ENCODE data around the gene TSSK1B. TPM values are rescaled to one million over a fixed set of nuclear protein-coding genes. Genes with fewer than 3 reads are reported as not detected.
"Not testable (repeated sequence)": the region's sequence is repeated elsewhere in the genome, so short reads cannot be mapped to it uniquely, and the experiment has no call there.

Gene TSSK1B
- total and polyA plus RNA-seq, 7 donors: not detected

- intact Hi-C loops (cut with DNase I): no loop called here
These were observed 28.2 kb upstream of the TSSK1B start for GRCh38 chr5:113463032-113463431.

GRCh38 chr5:113457106-113457505, 22.3 kb upstream of the TSSK1B start:
- H3K4me1 ChIP-seq; H3K27me3 ChIP-seq (ENCODE audit: insufficient read depth in 3 of 3, low read length in 2 of 3); H3K27ac ChIP-seq; H3K9me3 ChIP-seq; ATAC-seq; DNase-seq; H3K36me3 ChIP-seq (ENCODE audit: insufficient read depth in 1 of 2, low read depth in 1 of 2); H3K4me3 ChIP-seq; intact Hi-C loops (cut with DNase I): not testable (repeated sequence)
- 92 to 95% (median 95%) methylated on average over 19 to 21 of the region's 21 CpGs for WGBS, 3 donors

More at GRCh38 chr5:113463032-113463431, 28.2 kb upstream of the TSSK1B start:
- no peaks in the 10 kb centered on the region for H3K36me3 ChIP-seq (ENCODE audit: insufficient read depth in 1 of 2, low read depth in 1 of 2)
- H3K27me3 ChIP-seq (ENCODE audit: insufficient read depth in 3 of 3, low read length in 2 of 3): no peaks in the 10 kb centered on the region
- TF ChIP-seq CTCF (IDR thresholded peaks at IDR 0.05): no peak
- H3K27ac ChIP-seq: no peak overlapping the region
- no peak overlapping the region for H3K4me3 ChIP-seq
- DNase-seq (no peak), ATAC-seq (no peak)
- no peaks in the 10 kb centered on the region for H3K9me3 ChIP-seq
- no peaks in the 10 kb centered on the region for H3K4me1 ChIP-seq

DNA sequence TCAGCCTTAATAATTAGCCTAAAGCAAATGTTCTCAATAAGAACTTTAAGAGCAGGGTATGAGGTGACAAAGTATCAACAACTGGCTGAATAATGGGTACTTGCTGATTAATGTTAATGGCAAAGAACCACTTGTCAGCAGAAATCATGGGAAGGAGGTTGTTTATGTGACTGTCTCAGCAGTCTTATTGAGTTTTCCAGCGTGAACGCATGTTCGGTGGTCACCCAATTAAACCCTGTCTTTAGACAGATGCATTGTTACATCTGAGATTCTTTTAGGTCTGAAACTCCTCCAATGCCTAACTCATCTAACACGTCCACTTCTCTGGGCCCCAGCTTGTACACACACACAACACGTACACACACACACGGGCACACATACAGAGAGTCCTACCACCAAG, 18.2 kb upstream of the TSSK1B start:
- Histone ChIP-seq H3K9me3 (no peaks in the 10 kb centered on the region), H3K27me3 (ENCODE audit: insufficient read depth in 3 of 3, low read length in 2 of 3) (peaks cover 0 to 4% (median 0%) of the 10 kb centered on the region in 3 donors), H3K36me3 (ENCODE audit: insufficient read depth in 1 of 2, low read depth in 1 of 2) (no peaks in the 10 kb centered on the region), H3K27ac (no peak overlapping the region), H3K4me1 (no peaks in the 10 kb centered on the region), H3K4me3 (no peak overlapping the region)
- ATAC-seq (no peak), DNase-seq (no peak)
- intact Hi-C loops (cut with DNase I): no loop called here
- no peak for TF ChIP-seq CTCF (IDR thresholded peaks at IDR 0.05)
- WGBS, 3 donors: 92 to 94% (median 93%) methylated on average over 6 of the region's 6 CpGs

DNA sequence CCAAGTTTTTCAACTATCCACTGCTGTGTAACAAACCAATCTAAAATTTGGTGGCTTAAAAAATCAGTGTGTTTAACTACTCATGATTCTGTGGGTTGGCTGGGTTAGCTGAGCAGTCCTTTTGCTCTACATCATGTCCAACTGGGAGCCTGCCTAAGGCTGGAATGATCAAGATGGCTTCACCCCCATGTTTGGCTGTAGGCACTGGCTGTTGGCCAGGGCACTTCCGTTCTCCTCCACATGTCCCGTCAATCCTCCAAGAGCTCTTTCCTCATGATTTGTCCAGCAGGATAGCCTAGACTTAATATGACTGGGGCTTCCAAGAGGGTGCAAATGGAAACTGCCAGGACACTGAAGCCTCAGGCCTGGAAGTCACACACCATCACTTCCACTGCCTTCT, 17.0 kb upstream of the TSSK1B start:
- Histone ChIP-seq H3K9me3 (no peaks in the 10 kb centered on the region), H3K36me3 (ENCODE audit: insufficient read depth in 1 of 2, low read depth in 1 of 2) (no peaks in the 10 kb centered on the region), H3K27me3 (ENCODE audit: insufficient read depth in 3 of 3, low read length in 2 of 3) (peaks cover 0 to 4% (median 0%) of the 10 kb centered on the region in 3 donors), H3K4me3 (no peak overlapping the region), H3K4me1 (no peaks in the 10 kb centered on the region), H3K27ac (no peak overlapping the region)
- WGBS, 3 donors: 23 to 33% (median 28%) methylated on average over 2 of the region's 2 CpGs
- ATAC-seq: no peak
- DNase-seq: no peak
- intact Hi-C loops (cut with DNase I): no loop called here
- no peak for TF ChIP-seq CTCF (IDR thresholded peaks at IDR 0.05)

DNA sequence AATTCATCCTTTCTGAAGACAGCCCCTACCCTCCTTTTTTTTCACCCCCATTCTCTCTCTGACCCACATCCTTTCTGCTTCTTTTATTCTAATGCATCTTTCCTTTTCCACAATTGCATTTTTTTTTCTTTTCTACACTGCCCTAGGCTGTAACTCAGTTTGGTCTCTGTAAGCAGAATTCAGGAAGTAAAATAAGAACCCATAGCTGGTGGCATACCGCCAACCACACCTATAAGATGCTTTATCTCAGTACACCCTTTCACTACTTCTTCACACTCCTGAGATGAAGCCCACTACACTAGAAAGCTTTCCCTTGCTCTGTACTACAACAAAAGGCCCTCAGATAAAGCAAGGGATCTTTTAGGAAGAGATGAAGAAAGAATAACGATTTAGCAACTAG, 16.1 kb upstream of the TSSK1B start:
- DNase-seq (no peak), ATAC-seq (no peak)
- peaks cover 0 to 3% (median 0%) of the 10 kb centered on the region in 3 donors for H3K27me3 ChIP-seq (ENCODE audit: insufficient read depth in 3 of 3, low read length in 2 of 3)
- peaks cover 4% of the 10 kb centered on the region for H3K9me3 ChIP-seq
- H3K27ac ChIP-seq: no peak overlapping the region
- WGBS, 3 donors: 16 to 48% (median 31%) methylated on average over 2 of the region's 2 CpGs
- TF ChIP-seq CTCF (IDR thresholded peaks at IDR 0.05): no peak
- no peak overlapping the region for H3K4me3 ChIP-seq
- no peaks in the 10 kb centered on the region for H3K4me1 ChIP-seq
- intact Hi-C loops (cut with DNase I): no loop called here
- H3K36me3 ChIP-seq (ENCODE audit: insufficient read depth in 1 of 2, low read depth in 1 of 2): no peaks in the 10 kb centered on the region

Measured in psoas muscle (tissue), 8 donors.